ENCODE measurements around the gene ITIH4. TPM values are rescaled to one million over a fixed set of nuclear protein-coding genes. Genes with fewer than 3 reads are reported as not detected.
A peak's percentile ranks its signal among the peaks of the same experiment; 100 is the strongest.

The ITIH4 gene
- total RNA-seq, 1 donor from 2014 or later = 3.6 TPM

DNA sequence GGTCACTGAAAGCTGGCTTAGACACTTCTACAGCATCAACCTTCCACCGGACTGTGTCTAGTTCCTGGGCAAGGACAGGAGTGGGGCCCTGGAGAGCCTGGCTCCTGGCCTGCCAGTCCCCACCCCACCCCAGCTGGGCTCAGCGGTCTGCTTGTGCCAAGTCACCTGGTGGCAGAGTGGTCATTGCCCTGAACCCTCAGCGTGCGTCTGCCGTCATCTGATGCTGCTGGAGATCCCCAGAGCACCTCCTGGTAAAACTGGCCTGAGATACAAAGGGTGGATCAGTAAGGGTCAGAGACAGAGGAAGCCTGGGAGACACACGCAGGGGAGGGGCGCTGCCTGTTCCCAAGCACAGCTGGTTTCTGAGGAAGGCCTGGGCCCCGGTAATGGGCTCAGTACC lies 16.7 kb downstream of the ITIH4 start:
- no peak overlapping the region for H3K27ac Mint-ChIP-seq
- peaks cover 4% of the 10 kb centered on the region for H3K27me3 Mint-ChIP-seq
- DNase-seq = no peak
- intact Hi-C loops (cut with micrococcal nuclease) = no loop called here
- no peaks in the 10 kb centered on the region for H3K36me3 Mint-ChIP-seq (ENCODE audit: low read depth)
- H3K4me3 Mint-ChIP-seq = no peak overlapping the region
- no peaks in the 10 kb centered on the region for H3K9me3 Mint-ChIP-seq
- peaks cover 5% of the 10 kb centered on the region for H3K4me1 Mint-ChIP-seq

- peaks cover 4% of the 10 kb centered on the region for H3K27me3 Mint-ChIP-seq
- no peaks in the 10 kb centered on the region for H3K36me3 Mint-ChIP-seq (ENCODE audit: low read depth)
- H3K27ac Mint-ChIP-seq = no peak overlapping the region
- peaks cover 5% of the 10 kb centered on the region for H3K4me1 Mint-ChIP-seq
- DNase-seq = no peak
- intact Hi-C loops (cut with micrococcal nuclease) = no loop called here
- H3K9me3 Mint-ChIP-seq = no peaks in the 10 kb centered on the region
- no peak overlapping the region for H3K4me3 Mint-ChIP-seq
Observed at GRCh38 chr3:52811452-52812011, 18.9 kb downstream of the ITIH4 start.

DNA sequence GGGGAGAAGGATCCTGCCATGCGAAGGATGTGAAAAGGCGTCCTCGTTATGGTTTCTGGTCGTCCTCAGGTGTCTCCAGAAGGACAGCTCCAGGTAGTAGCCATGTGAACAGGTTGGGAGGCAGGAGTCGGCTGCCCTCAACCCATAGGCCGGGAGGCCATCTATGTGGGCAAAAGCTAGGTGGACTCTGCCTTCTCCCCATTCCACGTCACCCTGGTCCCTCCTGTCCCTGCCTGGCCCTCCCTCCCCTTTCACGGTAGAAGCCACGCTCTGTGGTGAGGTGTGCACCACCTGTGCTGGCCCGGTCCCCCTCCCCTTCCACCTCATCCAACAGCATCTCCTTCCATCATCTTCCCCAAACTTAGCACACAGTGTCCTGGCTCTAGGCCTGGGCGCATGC lies 19.5 kb downstream of the ITIH4 start:
- intact Hi-C loops (cut with micrococcal nuclease) = no loop called here
- no peaks in the 10 kb centered on the region for H3K9me3 Mint-ChIP-seq
- no peak overlapping the region for H3K4me3 Mint-ChIP-seq
- peaks cover 4% of the 10 kb centered on the region for H3K27me3 Mint-ChIP-seq
- no peak overlapping the region for H3K27ac Mint-ChIP-seq
- no peaks in the 10 kb centered on the region for H3K36me3 Mint-ChIP-seq (ENCODE audit: low read depth)
- no peak for DNase-seq
- H3K4me1 Mint-ChIP-seq = peaks cover 5% of the 10 kb centered on the region

DNA sequence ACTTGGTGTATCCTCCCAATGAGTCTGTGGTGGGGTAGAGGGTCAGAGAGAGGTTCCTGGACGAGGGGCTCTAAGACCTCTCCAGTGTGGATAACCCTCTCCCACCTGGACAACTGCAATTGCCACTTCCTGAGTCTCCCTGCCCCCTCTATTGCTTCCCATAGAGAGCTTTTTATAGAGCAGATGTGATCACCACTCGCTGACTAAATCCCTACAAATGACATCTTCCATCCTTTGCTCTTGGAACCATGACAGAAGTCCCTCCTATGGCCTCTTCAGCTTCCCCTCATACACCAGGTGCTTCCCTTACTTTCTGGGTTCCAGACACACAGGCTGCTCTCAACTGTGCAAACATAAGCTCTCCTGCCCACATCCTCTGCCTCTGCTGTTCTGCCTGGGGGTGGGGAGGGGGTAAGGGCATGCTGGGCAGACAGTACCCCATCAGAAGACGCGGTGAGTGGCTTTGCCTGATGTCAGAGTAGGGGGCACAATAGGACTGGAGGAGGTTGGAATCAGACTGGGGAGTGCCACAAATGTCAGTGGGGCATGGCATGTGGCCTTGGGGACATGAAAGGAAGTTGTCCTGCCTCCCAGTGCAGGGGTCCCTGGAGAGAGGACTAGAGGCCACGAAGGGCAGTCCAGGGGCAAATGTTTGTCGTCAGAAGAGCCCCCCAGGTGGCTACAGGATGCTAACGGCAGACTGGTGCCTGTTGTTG lies 20.7 kb downstream of the ITIH4 start:
- no peak for DNase-seq
- H3K36me3 Mint-ChIP-seq (ENCODE audit: low read depth) = no peaks in the 10 kb centered on the region

DNA sequence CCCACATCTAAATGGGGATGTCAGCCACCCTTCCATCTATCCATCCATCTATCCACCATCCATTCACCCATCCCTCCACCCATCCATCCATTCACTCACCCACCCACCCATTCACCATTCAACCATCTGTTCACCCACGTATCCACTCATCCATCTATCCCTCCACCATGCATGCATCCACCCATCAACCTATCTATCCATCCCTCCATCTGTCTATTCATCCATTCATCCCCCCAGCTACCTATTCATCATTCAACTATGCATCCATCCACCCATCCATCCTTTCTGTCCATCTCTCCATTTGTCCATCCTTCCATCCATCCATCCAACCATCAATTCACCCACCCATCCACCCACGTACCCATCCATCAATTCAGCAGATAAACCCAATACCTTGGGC lies 21.3 kb downstream of the ITIH4 start:
- intact Hi-C loops (cut with micrococcal nuclease) = no loop called here
- H3K4me3 Mint-ChIP-seq = no peak overlapping the region
- no peak for DNase-seq
- H3K9me3 Mint-ChIP-seq = no peaks in the 10 kb centered on the region
- H3K4me1 Mint-ChIP-seq = peaks cover 5% of the 10 kb centered on the region
- peaks cover 4% of the 10 kb centered on the region for H3K27me3 Mint-ChIP-seq
- no peaks in the 10 kb centered on the region for H3K36me3 Mint-ChIP-seq (ENCODE audit: low read depth)
- no peak overlapping the region for H3K27ac Mint-ChIP-seq

More for the DNA sequence above, 20.7 kb downstream of the ITIH4 start:
- no peak overlapping the region for H3K27ac Mint-ChIP-seq
- no peaks in the 10 kb centered on the region for H3K9me3 Mint-ChIP-seq
- intact Hi-C loops (cut with micrococcal nuclease) = no loop called here
- peaks cover 4% of the 10 kb centered on the region for H3K27me3 Mint-ChIP-seq
- peaks cover 5% of the 10 kb centered on the region for H3K4me1 Mint-ChIP-seq
- no peak overlapping the region for H3K4me3 Mint-ChIP-seq

DNA sequence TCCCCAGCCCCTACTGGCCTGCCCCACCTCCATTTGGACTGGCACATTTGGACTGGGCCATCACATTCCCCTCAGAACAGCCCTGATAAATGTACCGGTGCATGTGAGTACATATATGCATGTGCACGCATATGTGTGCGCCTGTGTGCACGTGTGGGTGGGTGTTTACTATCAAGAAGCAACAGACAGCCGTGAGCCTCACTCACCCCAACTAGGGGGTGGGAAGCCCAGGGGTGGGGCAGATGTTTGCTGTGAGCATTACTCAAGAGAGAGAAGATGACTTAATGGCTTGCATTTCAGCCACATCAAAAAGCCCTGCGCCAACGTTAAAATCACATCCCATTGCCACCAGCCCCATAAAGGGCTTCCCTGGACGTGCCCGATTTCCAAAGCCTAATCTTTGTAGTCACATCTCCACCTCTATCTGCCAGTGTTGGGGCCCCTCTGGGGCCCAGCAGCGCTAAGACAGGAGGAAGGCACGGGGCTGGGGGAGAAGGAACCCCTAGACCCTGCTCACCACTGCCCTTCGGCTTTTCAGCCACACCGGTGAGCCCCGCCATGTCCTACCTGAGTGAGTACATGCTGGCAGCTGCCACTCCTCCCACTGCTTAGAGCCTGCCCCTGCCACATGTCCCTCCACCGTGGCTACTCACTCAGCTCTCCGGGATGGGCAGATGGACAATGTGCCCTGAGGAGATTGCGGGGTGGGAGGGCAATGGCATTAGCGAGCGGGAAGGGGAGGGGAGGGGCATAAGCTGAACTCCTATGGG lies 25.0 kb downstream of the ITIH4 start:
- no peak for DNase-seq
- no peaks in the 10 kb centered on the region for H3K36me3 Mint-ChIP-seq (ENCODE audit: low read depth)
- intact Hi-C loops (cut with micrococcal nuclease) = no loop called here
- H3K9me3 Mint-ChIP-seq = no peaks in the 10 kb centered on the region
- H3K4me1 Mint-ChIP-seq = peaks cover 5% of the 10 kb centered on the region
- H3K27me3 Mint-ChIP-seq = peaks cover 4% of the 10 kb centered on the region
- H3K4me3 Mint-ChIP-seq = no peak overlapping the region
- no peak overlapping the region for H3K27ac Mint-ChIP-seq

GRCh38 chr3:52801839-52802238 lies 28.6 kb downstream of the ITIH4 start:
- Mint-ChIP-seq H3K27me3 (no peaks in the 10 kb centered on the region), H3K4me3 (no peak overlapping the region), H3K27ac (no peak overlapping the region), H3K4me1 (peaks cover 3% of the 10 kb centered on the region), H3K36me3 (ENCODE audit: low read depth) (no peaks in the 10 kb centered on the region), H3K9me3 (no peaks in the 10 kb centered on the region)
- intact Hi-C loops (cut with micrococcal nuclease) = no loop called here
- DNase-seq = no peak

GRCh38 chr3:52800079-52800478 lies 30.4 kb downstream of the ITIH4 start:
- Mint-ChIP-seq H3K36me3 (ENCODE audit: low read depth) (no peaks in the 10 kb centered on the region), H3K27me3 (no peaks in the 10 kb centered on the region), H3K27ac (no peak overlapping the region), H3K4me3 (no peak overlapping the region), H3K4me1 (peaks cover 3% of the 10 kb centered on the region), H3K9me3 (no peaks in the 10 kb centered on the region)
- DNase-seq = no peak
- intact Hi-C loops (cut with micrococcal nuclease) = no loop called here

DNA sequence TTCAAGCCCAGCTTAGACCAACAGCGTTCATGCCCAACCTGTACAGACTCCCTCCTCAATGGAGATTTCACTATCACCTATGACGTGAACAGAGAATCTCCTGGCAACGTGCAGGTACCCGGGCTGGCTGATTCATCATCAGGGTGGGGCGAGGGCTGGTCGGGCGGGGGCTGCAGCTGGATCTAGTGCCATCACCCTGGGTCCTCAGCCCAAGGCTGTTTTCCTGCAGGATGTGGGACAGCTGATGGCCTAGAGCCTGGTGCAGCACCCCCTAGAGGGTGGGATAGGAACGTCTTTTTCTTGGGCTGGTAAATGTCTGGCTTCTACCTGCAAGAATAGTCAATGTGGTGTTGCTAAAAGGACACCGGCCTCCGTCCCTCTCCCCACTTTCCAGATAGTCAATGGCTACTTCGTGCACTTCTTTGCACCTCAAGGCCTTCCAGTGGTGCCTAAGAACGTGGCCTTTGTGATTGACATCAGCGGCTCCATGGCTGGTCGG lies 31.4 kb downstream of the ITIH4 start:
- intact Hi-C loops (cut with micrococcal nuclease) = no loop called here

GRCh38 chr3:52798376-52798977 lies 32.0 kb downstream of the ITIH4 start:
- H3K4me1 Mint-ChIP-seq = peaks cover 3% of the 10 kb centered on the region
- intact Hi-C loops (cut with micrococcal nuclease) = no loop called here

More for the DNA sequence above, 31.4 kb downstream of the ITIH4 start:
- no peaks in the 10 kb centered on the region for H3K36me3 Mint-ChIP-seq (ENCODE audit: low read depth)
- H3K4me1 Mint-ChIP-seq = peaks cover 3% of the 10 kb centered on the region
- H3K27me3 Mint-ChIP-seq = no peaks in the 10 kb centered on the region
- DNase-seq = peak; percentile 75
- H3K27ac Mint-ChIP-seq = no peak overlapping the region
- H3K4me3 Mint-ChIP-seq = no peak overlapping the region
- H3K9me3 Mint-ChIP-seq = no peaks in the 10 kb centered on the region

GRCh38 chr3:52796411-52796810 lies 34.1 kb downstream of the ITIH4 start:
- no peak overlapping the region for H3K27ac Mint-ChIP-seq
- intact Hi-C loops (cut with micrococcal nuclease) = no loop called here
- H3K4me1 Mint-ChIP-seq = peaks cover 3% of the 10 kb centered on the region
- H3K9me3 Mint-ChIP-seq = no peaks in the 10 kb centered on the region
- H3K36me3 Mint-ChIP-seq (ENCODE audit: low read depth) = no peaks in the 10 kb centered on the region
- no peaks in the 10 kb centered on the region for H3K27me3 Mint-ChIP-seq
- no peak for DNase-seq
- H3K4me3 Mint-ChIP-seq = no peak overlapping the region

More at GRCh38 chr3:52798376-52798977, 32.0 kb downstream of the ITIH4 start:
- DNase-seq = no peak
- Mint-ChIP-seq H3K4me3 (no peak overlapping the region), H3K9me3 (no peaks in the 10 kb centered on the region), H3K36me3 (ENCODE audit: low read depth) (no peaks in the 10 kb centered on the region), H3K27me3 (no peaks in the 10 kb centered on the region), H3K27ac (no peak overlapping the region)

DNA sequence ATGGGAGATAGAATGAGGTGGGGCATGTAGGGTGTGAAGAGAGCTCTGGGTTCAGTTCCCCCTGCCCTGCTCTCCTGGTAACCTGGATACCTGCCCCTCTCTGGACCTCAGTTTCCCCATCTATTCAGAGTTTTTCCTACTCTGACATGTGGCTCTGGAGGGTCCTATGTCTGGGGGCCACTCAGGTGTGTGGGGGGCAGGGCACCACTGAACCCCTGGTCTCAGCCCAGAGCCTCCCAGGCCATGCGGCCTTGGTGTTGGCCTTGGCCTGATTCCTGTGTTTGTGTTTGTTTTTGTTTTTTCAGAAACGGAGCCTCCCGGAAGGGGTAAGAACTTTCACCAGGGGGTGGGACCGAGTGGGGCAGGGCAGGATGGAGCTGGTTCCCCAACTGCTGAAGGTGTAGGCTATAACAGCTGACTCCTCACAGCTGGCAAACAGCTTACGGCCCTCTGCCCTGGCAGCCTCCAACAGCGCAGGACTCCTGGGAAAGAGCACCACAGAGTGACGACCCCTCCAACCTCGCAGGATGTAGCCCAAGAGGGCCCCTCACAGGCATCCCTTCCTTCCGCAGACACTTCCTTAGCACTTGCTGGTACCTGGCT lies 35.1 kb downstream of the ITIH4 start:
- Mint-ChIP-seq H3K27ac (no peak overlapping the region), H3K4me1 (peaks cover 3% of the 10 kb centered on the region), H3K27me3 (no peaks in the 10 kb centered on the region), H3K9me3 (no peaks in the 10 kb centered on the region), H3K36me3 (ENCODE audit: low read depth) (no peaks in the 10 kb centered on the region), H3K4me3 (no peak overlapping the region)
- DNase-seq = no peak
- intact Hi-C loops (cut with micrococcal nuclease) = no loop called here

GRCh38 chr3:52794612-52795099 lies 35.8 kb downstream of the ITIH4 start, which contains the start of gene ITIH3:
Gene ITIH3, plus strand, starts transcription at chr3:52794796. Its CDS starts 8 bp downstream, at chr3:52794804.
- no peak for DNase-seq
- intact Hi-C loops (cut with micrococcal nuclease) = no loop called here
- Mint-ChIP-seq H3K4me3 (no peak within 1 kb of the TSS), H3K9me3 (no peaks in the 10 kb centered on the region), H3K27me3 (no peaks in the 10 kb centered on the region), H3K27ac (no peak within 1 kb of the TSS), H3K4me1 (peaks cover 3% of the 10 kb centered on the region), H3K36me3 (ENCODE audit: low read depth) (no peaks in the 10 kb centered on the region)
